H1 (cell line): ENCODE measurements around the gene GALNT15. TPM values are rescaled to one million over a fixed set of nuclear protein-coding genes. Genes with fewer than 3 reads are reported as not detected.

Experiments used
- CTCF ChIA-PET: fragments of 300-600 bp; sonication (Branson Sonifier 250); formaldehyde crosslinking; loops from one replicate; lab custom pipeline; 2021; ENCODE audit not compliant: partially characterized antibody; lab: Charles Lee
- POLR2A ChIA-PET: fragments of 300-600 bp; sonication (Branson Sonifier 250); formaldehyde crosslinking; loops from one replicate; lab custom pipeline; 2021; ENCODE audit warnings: inconsistent platforms; ENCODE audit not compliant: partially characterized antibody; lab: Charles Lee
- DNase-seq, 2 experiments: peaks; one replicate each; pipeline versions ENCODE4 v3.0.0 to v3.0.0-alpha.2; 2010 to 2022; ENCODE audit warnings: low spot score in 2 of 2, low read depth in 1 of 2, mixed read lengths in 1 of 2
- FAIRE-seq: peaks from 2 replicates; lab custom pipeline; 2011; peaks lifted over from hg19 to GRCh38; lab: Jason Lieb, UNC
- H2AFZ ChIP-seq: 2 replicates; pipeline ENCODE4 v1.8.1; 2012; ENCODE audit warnings: low read length, inconsistent platforms
- H2AK5ac ChIP-seq: 2 replicates; pipeline ENCODE4 v1.6.1; 2013; ENCODE audit warnings: low read depth, low read length
- H2BK120ac ChIP-seq: replicated peaks from 2 replicates; pipeline ENCODE3; 2013; ENCODE audit warnings: low read depth, low read length, inconsistent platforms
- H2BK12ac ChIP-seq: 2 replicates; pipeline ENCODE4 v1.6.1; 2013; ENCODE audit warnings: low read depth, low read length
- H2BK15ac ChIP-seq: 2 replicates; pipeline ENCODE4 v1.6.1; 2013; ENCODE audit warnings: low read length
- H2BK20ac ChIP-seq: 2 replicates; pipeline ENCODE4 v1.6.1; 2013; ENCODE audit warnings: low read length
- H2BK5ac ChIP-seq: 2 replicates; pipeline ENCODE4 v1.6.1; 2013; ENCODE audit warnings: low read depth, low read length
- H3K14ac ChIP-seq: 2 replicates; pipeline ENCODE4 v1.6.1; 2013; ENCODE audit warnings: inconsistent platforms; ENCODE audit not compliant: insufficient read length
- H3K18ac ChIP-seq: 2 replicates; pipeline ENCODE4 v1.6.1; 2013; ENCODE audit warnings: low read length; ENCODE audit errors: extremely low read depth
- H3K23ac ChIP-seq: 2 replicates; pipeline ENCODE4 v1.6.1; 2013; ENCODE audit warnings: inconsistent platforms; ENCODE audit not compliant: insufficient read length
- H3K23me2 ChIP-seq: 2 replicates; pipeline ENCODE4 v1.6.1; 2013; ENCODE audit warnings: low read depth, low read length
- H3K27ac ChIP-seq: 2 replicates; pipeline ENCODE4 v1.6.1; 2011; ENCODE audit warnings: low read depth, low read length, inconsistent platforms
- H3K27me3 ChIP-seq, 4 experiments: replicated peaks in 1 of 4; 1 replicate in 1 of 4; 2 replicates in 3 of 4; pipeline versions ENCODE4 v1.6.1 to v1.8.1; 2011 to 2013; ENCODE audit warnings: low read length in 3 of 4, mild to moderate bottlenecking in 3 of 4, inconsistent platforms in 2 of 4, mixed read lengths in 2 of 4, moderate library complexity in 1 of 4; ENCODE audit not compliant: control insufficient read depth in 3 of 4, insufficient read depth in 3 of 4; ENCODE audit errors: extremely low read depth in 1 of 4
- H3K36me3 ChIP-seq, 4 experiments: 2 replicates each; pipeline versions ENCODE4 v1.6.1 to v1.8.1; 2011 to 2013; ENCODE audit warnings: mild to moderate bottlenecking in 4 of 4, low read length in 3 of 4, moderate library complexity in 2 of 4, control low read depth in 1 of 4, inconsistent platforms in 1 of 4; ENCODE audit not compliant: insufficient read depth in 4 of 4, control insufficient read depth in 2 of 4
- H3K4ac ChIP-seq: replicated peaks from 2 replicates; pipeline ENCODE3; 2013; ENCODE audit warnings: low read length, low read depth, mixed read lengths, inconsistent platforms; ENCODE audit not compliant: insufficient read length
- H3K4me1 ChIP-seq, 4 experiments: replicated peaks in 1 of 4; 1 replicate in 1 of 4; 2 replicates in 3 of 4; pipeline versions ENCODE4 v1.6.1 to v1.8.1; 2011 to 2013; ENCODE audit warnings: low read length in 3 of 4, inconsistent platforms in 2 of 4, mixed read lengths in 1 of 4; ENCODE audit not compliant: insufficient read depth in 4 of 4, control insufficient read depth in 3 of 4
- H3K4me2 ChIP-seq, 2 experiments: 2 replicates each; pipeline versions ENCODE4 v1.6.1 to v1.8.1; 2011 to 2013; ENCODE audit warnings: low read depth in 2 of 2, low read length in 2 of 2, control low read depth in 1 of 2, inconsistent platforms in 1 of 2, mild to moderate bottlenecking in 1 of 2; ENCODE audit not compliant: insufficient read depth in 1 of 2
- H3K4me3 ChIP-seq, 4 experiments: fragments of 200-600, 300-600 bp in 1 of 4; sonication (generic), shearing (Covaris generic), sonication (Bioruptor Twin) in 1 of 4; 2 replicates each; pipeline versions ENCODE4 v1.5.1 to v1.8.1; 2011 to 2016; ENCODE audit warnings: low read length in 4 of 4, low read depth in 3 of 4, control low read depth in 2 of 4, inconsistent platforms in 2 of 4, mild to moderate bottlenecking in 2 of 4, mixed read lengths in 1 of 4, moderate library complexity in 1 of 4; ENCODE audit not compliant: insufficient read depth in 2 of 4; ENCODE audit errors: extremely low read depth in 1 of 4
- H3K56ac ChIP-seq: replicated peaks from 2 replicates; pipeline ENCODE3; 2013; ENCODE audit warnings: low read depth, mild to moderate bottlenecking, mixed read lengths, low read length, inconsistent platforms; ENCODE audit not compliant: insufficient read length
- H3K79me1 ChIP-seq: 2 replicates; pipeline ENCODE4 v1.6.1; 2013; ENCODE audit warnings: low read depth, low read length, control low read depth
- H3K79me2 ChIP-seq, 2 experiments: 2 replicates each; pipeline versions ENCODE4 v1.6.1 to v1.8.1; 2012 to 2013; ENCODE audit warnings: low read length in 2 of 2, mild to moderate bottlenecking in 2 of 2, inconsistent platforms in 1 of 2; ENCODE audit not compliant: insufficient read depth in 2 of 2, control insufficient read depth in 1 of 2
- H3K9ac ChIP-seq, 4 experiments: replicated peaks in 1 of 4; 1 replicate in 1 of 4; 2 replicates in 3 of 4; pipeline versions ENCODE4 v1.6.1 to v1.8.1; 2011 to 2013; ENCODE audit warnings: low read depth in 3 of 4, low read length in 3 of 4, control low read depth in 2 of 4, mild to moderate bottlenecking in 2 of 4, moderate library complexity in 2 of 4, inconsistent platforms in 1 of 4; ENCODE audit errors: extremely low read depth in 1 of 4
- H3K9me3 ChIP-seq, 2 experiments: 2 replicates each; pipeline versions ENCODE4 v1.6.1 to v1.8.1; 2012 to 2013; ENCODE audit warnings: mild to moderate bottlenecking in 2 of 2, moderate library complexity in 2 of 2, control low read depth in 1 of 2, inconsistent platforms in 1 of 2, low read depth in 1 of 2, low read length in 1 of 2, mixed read lengths in 1 of 2; ENCODE audit not compliant: insufficient read depth in 2 of 2
- H4K20me1 ChIP-seq, 2 experiments: replicated peaks in 1 of 2; 2 replicates each; pipeline versions ENCODE3 to v1.8.1; 2011 to 2013; ENCODE audit warnings: inconsistent platforms in 2 of 2, low read length in 2 of 2, mild to moderate bottlenecking in 1 of 2; ENCODE audit not compliant: insufficient read depth in 2 of 2, control insufficient read depth in 1 of 2
- H4K5ac ChIP-seq: 2 replicates; pipeline ENCODE4 v1.6.1; 2013; ENCODE audit warnings: low read length, low read depth, mixed read lengths, inconsistent platforms; ENCODE audit not compliant: insufficient read length
- H4K8ac ChIP-seq: 2 replicates; pipeline ENCODE4 v1.8.0; 2013; ENCODE audit warnings: mild to moderate bottlenecking, moderate library complexity, low read length, inconsistent platforms; ENCODE audit not compliant: insufficient read depth; ENCODE audit errors: extremely low read depth
- H4K91ac ChIP-seq: replicated peaks from 2 replicates; pipeline ENCODE3; 2013; ENCODE audit warnings: low read length, mixed read lengths, inconsistent platforms; ENCODE audit not compliant: insufficient read length
- BCL11A ChIP-seq, 2 experiments: IDR thresholded peaks; one replicate each; pipeline ENCODE4 v1.6.1; 2011; ENCODE audit warnings: low read depth in 2 of 2, low read length in 2 of 2, mild to moderate bottlenecking in 2 of 2
- WGBS, 2 experiments: shearing (Covaris generic) in 1 of 2; methylation state at CpG; one replicate each; pipeline versions ENCODE4 v1.1.6 to v1.1.7; 2013 to 2015; ENCODE audit warnings: low lambda C conversion rate in 2 of 2, mixed read lengths in 2 of 2, inconsistent platforms in 1 of 2, low coverage in 1 of 2, missing lambda C conversion rate in 1 of 2; ENCODE audit not compliant: insufficient replicate concordance in 2 of 2, insufficient coverage in 1 of 2, insufficient read length in 1 of 2; ENCODE audit errors: extremely low coverage in 1 of 2, missing lambda C conversion rate in 1 of 2; 5-methylcytosine and 5-hydroxymethylcytosine counted together
- polyA plus RNA-seq, 7 experiments: library from polyadenylated mRNA; depleted of rRNA in 3 of 7; stranded (reverse) in 5 of 7; unstranded in 2 of 7; fragments of >200 nt in 5 of 7; fragments of 200-250 nt in 2 of 7; gene quantifications; 1 replicate in 5 of 7; 2 replicates in 1 of 7; 4 replicates in 1 of 7; pipeline versions ENCODE4 v1.2.1 to v1.2.3, GENCODE V29; 2011 to 2013; ENCODE audit warnings: missing spikeins in 2 of 7, mixed read lengths in 2 of 7
- total RNA-seq: library from RNA; stranded (reverse); fragmentation: NEBNext Ultra II Directional; extraction: Animal tissue kit (Norgen Biotek cat#: 25700); gene quantifications from 2 replicates; pipeline ENCODE4 v1.2.1, GENCODE V29; 2021

Gene GALNT15
- total and polyA plus RNA-seq, 2 of the 8 experiments (the other 6 are each of a cell fraction or from before 2014, with no cell fraction given) = 0.02 TPM; not detected in 1

DNA sequence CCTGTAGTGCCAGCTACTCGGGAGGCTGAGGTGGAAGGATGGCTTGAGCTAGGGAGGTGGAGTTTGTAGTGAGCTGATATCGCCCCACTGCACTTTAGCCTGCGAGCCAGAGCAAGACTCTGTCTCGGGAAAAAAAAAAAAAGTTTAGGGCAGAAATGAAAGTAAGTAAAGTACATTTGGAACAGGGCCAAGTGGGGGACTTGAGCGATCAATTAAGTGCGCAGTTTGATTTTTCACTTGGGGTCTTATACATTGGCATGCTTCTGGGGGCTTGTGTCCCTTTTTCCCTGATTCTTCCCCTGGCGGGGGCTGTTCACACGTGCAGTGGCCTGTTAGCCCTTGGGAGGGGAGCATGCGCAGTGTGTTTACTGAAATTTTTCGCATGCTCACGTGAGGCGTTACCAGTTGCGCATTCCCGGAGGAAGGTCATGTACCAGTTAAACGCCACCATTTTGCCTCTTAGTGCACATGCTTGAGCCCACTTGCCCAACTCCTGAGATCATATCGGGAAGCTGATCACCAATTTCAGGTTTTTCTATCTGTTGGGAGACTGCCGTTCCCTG is 42.0 kb downstream of the GALNT15 start:
- H3K56ac ChIP-seq = no peak overlapping the region
- no peak overlapping the region for H2AK5ac ChIP-seq
- no peaks in the 10 kb centered on the region for H3K36me3 ChIP-seq
- no peak overlapping the region for H4K91ac ChIP-seq
- H3K9me3 ChIP-seq = no peaks in the 10 kb centered on the region
- H3K9ac ChIP-seq = no peak overlapping the region
- CTCF ChIA-PET = interaction anchor here (0.9 to 1.6 kb wide), 3 partner anchors 11 to 34 kb away, joined by 3 to 6 read pairs (median 3); no protein-coding TSS in a partner anchor
- H3K27ac ChIP-seq = no peak overlapping the region
- no peak overlapping the region for H3K14ac ChIP-seq
- H4K20me1 ChIP-seq = no peaks in the 10 kb centered on the region
- no peaks in the 10 kb centered on the region for H3K4me1 ChIP-seq
- no peak overlapping the region for H2BK15ac ChIP-seq
- no peak overlapping the region for H2BK120ac ChIP-seq
- H2AFZ ChIP-seq = no peak overlapping the region
- no peak for FAIRE-seq
- DNase-seq = no peak
- H2BK12ac ChIP-seq = no peak overlapping the region
- no peak overlapping the region for H4K8ac ChIP-seq
- no peaks in the 10 kb centered on the region for H3K79me1 ChIP-seq
- no peak overlapping the region for H3K23ac ChIP-seq
- H3K18ac ChIP-seq = no peak overlapping the region
- no peak overlapping the region for H3K4ac ChIP-seq
- H2BK20ac ChIP-seq = no peak overlapping the region
- H3K79me2 ChIP-seq = no peaks in the 10 kb centered on the region
- POLR2A ChIA-PET = no interaction called here
- H3K4me3 ChIP-seq = no peak overlapping the region
- WGBS, 2 experiments = 88% methylated on average over 17 of the region's 17 CpGs; no CpG with 5 or more reads in 1 of the 2 experiments
- 0 out of 7 replicates have a peak, but pooled peaks cover 0 to 5% (median 0%) of the 10 kb centered on the region in 4 experiments for H3K27me3 ChIP-seq
- no peak overlapping the region for H2BK5ac ChIP-seq
- no peak overlapping the region for H4K5ac ChIP-seq
- H3K23me2 ChIP-seq = no peaks in the 10 kb centered on the region
- no peak overlapping the region for H3K4me2 ChIP-seq
- no peak for TF ChIP-seq BCL11A (IDR thresholded peaks at IDR 0.05; ENCODE audit: low read depth in 2 of 2, low read length in 2 of 2)
